GM12878 (cell line): Measurements from ENCODE around the gene DBI. TPM values are rescaled to one million over a fixed set of nuclear protein-coding genes. Genes with fewer than 3 reads are reported as not detected.

Experiments used
- ATAC-seq: fragments of 200-7000 bp; cut with Tn5 transposase; 3 replicates; pipeline ENCODE4 v1.9.1; 2020; ENCODE audit warnings: mild to moderate bottlenecking, moderate library complexity
- BruUV-seq: library from RNA; stranded (reverse); fragments of 400-500 nt; replicated peaks from 2 replicates; lab custom pipeline; 2021; lab: Mats Ljungman, UMichigan
- CTCF ChIA-PET: fragments of 300-600 bp; sonication (Branson Sonifier 250); formaldehyde crosslinking; extraction: SDS; loops from one replicate; lab custom pipeline; 2021; ENCODE audit warnings: inconsistent platforms; lab: Yijun Ruan, JAX
- POLR2A ChIA-PET: fragments of 350-600 bp; formaldehyde crosslinking; extraction: SDS; loops from one replicate; lab custom pipeline; 2021; ENCODE audit warnings: inconsistent platforms; lab: Charles Lee
- RAD21 ChIA-PET: fragments of 300-600 bp; sonication (Branson Sonifier 250); formaldehyde crosslinking; loops from one replicate; lab custom pipeline; 2023; ENCODE audit warnings: antibody characterized with exemption; ENCODE audit not compliant: unreplicated experiment; lab: Charles Lee
- SMC1A ChIA-PET: fragments of 300-600 bp; sonication (Branson Sonifier 250); formaldehyde crosslinking; loops from one replicate; lab custom pipeline; 2023; ENCODE audit not compliant: unreplicated experiment, uncharacterized antibody; lab: Charles Lee
- DNase-seq: peaks from one replicate; pipeline ENCODE4 v3.0.0-alpha.2; 2011; ENCODE audit warnings: low read depth, low spot score
- FAIRE-seq: peaks from 3 replicates; lab custom pipeline; 2011; peaks lifted over from hg19 to GRCh38; lab: Jason Lieb, UNC
- H2AFZ ChIP-seq: 2 replicates; pipeline ENCODE4 v1.6.0; 2011; ENCODE audit warnings: low read depth, low read length, control low read depth; ENCODE audit not compliant: control insufficient read depth
- H3K27ac ChIP-seq: 2 replicates; pipeline ENCODE4 v1.5.1; 2011; ENCODE audit warnings: control low read depth; ENCODE audit not compliant: control insufficient read depth, insufficient read depth
- H3K27me3 ChIP-seq, 2 experiments: replicated peaks in 1 of 2; 2 replicates each; pipeline versions ENCODE4 v1.6.0 to v1.6.1; 2011; ENCODE audit warnings: low read length in 1 of 2; ENCODE audit not compliant: control insufficient read depth in 2 of 2, insufficient read depth in 2 of 2
- H3K36me3 ChIP-seq, 2 experiments: 2 replicates each; pipeline ENCODE4 v1.5.1; 2011; ENCODE audit warnings: low read length in 1 of 2; ENCODE audit not compliant: control insufficient read depth in 2 of 2, insufficient read depth in 2 of 2
- H3K4me1 ChIP-seq: 2 replicates; pipeline ENCODE4 v1.6.1; 2011; ENCODE audit warnings: mild to moderate bottlenecking, low read length, moderate library complexity, mixed read lengths; ENCODE audit not compliant: control insufficient read depth, insufficient read depth
- H3K4me2 ChIP-seq: 2 replicates; pipeline ENCODE4 v1.6.0; 2011; ENCODE audit warnings: control low read depth; ENCODE audit not compliant: control insufficient read depth, insufficient read depth
- H3K4me3 ChIP-seq: fragments of 200-600 bp; sonication (generic); 2 replicates; pipeline ENCODE4 v1.5.1; 2016
- H3K79me2 ChIP-seq: 2 replicates; pipeline ENCODE4 v1.6.0; 2011; ENCODE audit warnings: low read length; ENCODE audit not compliant: control insufficient read depth, insufficient read depth
- H3K9ac ChIP-seq: 2 replicates; pipeline ENCODE4 v1.8.0; 2011; ENCODE audit warnings: low read length, control low read depth, mixed read lengths; ENCODE audit not compliant: control insufficient read depth, insufficient read depth
- H3K9me3 ChIP-seq: replicated peaks from 3 replicates; pipeline ENCODE4 v1.5.1; 2011; ENCODE audit warnings: mild to moderate bottlenecking, low read length; ENCODE audit not compliant: control insufficient read depth, insufficient read depth
- H4K20me1 ChIP-seq: 2 replicates; pipeline ENCODE4 v1.6.0; 2011; ENCODE audit not compliant: control insufficient read depth, insufficient read depth
- ASH2L ChIP-seq: fragments of 300-600, 200-600 bp; sonication (generic); IDR thresholded peaks from 2 replicates; pipeline ENCODE4 v1.6.1; 2017; ENCODE audit warnings: low read depth, mild to moderate bottlenecking, borderline replicate concordance
- BHLHE40 ChIP-seq, 2 experiments: fragments of 450-650 bp in 1 of 2; IDR thresholded peaks; 2 replicates each; pipeline ENCODE4 v1.6.1; 2011 to 2017; ENCODE audit warnings: low read depth in 2 of 2, borderline replicate concordance in 1 of 2, improper control_type of control experiment in 1 of 2, low read length in 1 of 2, mild to moderate bottlenecking in 1 of 2
- CBX3 ChIP-seq: fragments of 200-600 bp; sonication (generic); IDR thresholded peaks from 2 replicates; pipeline ENCODE4 v1.6.1; 2016; ENCODE audit warnings: low read depth, borderline replicate concordance
- CHD4 ChIP-seq: fragments of 200-600 bp; sonication (generic); IDR thresholded peaks from 2 replicates; pipeline ENCODE4 v1.6.1; 2016; ENCODE audit warnings: mild to moderate bottlenecking
- EED ChIP-seq: sonication (generic); IDR thresholded peaks from 2 replicates; pipeline ENCODE4 v1.6.1; 2016; ENCODE audit warnings: antibody characterized with exemption, low read depth
- IKZF1 ChIP-seq: fragments of 450-650 bp; conservative IDR thresholded peaks from 2 replicates; pipeline ENCODE4 v1.6.1; 2017; ENCODE audit warnings: antibody characterized with exemption, mild to moderate bottlenecking
- IKZF2 ChIP-seq, 2 experiments: fragments of 450-650 bp; IDR thresholded peaks; 2 replicates each; pipeline ENCODE4 v1.6.1; 2017; ENCODE audit warnings: mild to moderate bottlenecking in 2 of 2, moderate library complexity in 2 of 2
- WGBS: methylation state at CpG from one replicate; pipeline ENCODE4 v1.1.6; 2016; ENCODE audit warnings: low lambda C conversion rate; ENCODE audit not compliant: insufficient replicate concordance, insufficient coverage; ENCODE audit errors: missing lambda C conversion rate; 5-methylcytosine and 5-hydroxymethylcytosine counted together
- in situ Hi-C: fragments of 300-500 bp; cut with MboI; formaldehyde crosslinking; loops from 9 replicates; pipeline ENCODE4 v1.14.3; 2018; ENCODE audit warnings: mixed read lengths
- intact Hi-C: fragments of 100-400 bp; cut with micrococcal nuclease; formaldehyde crosslinking; loops from one replicate; pipeline ENCODE4 v1.14.2; 2022; ENCODE audit not compliant: unreplicated experiment
- polyA plus RNA-seq, 11 experiments: library from polyadenylated mRNA; depleted of rRNA in 4 of 11; unstranded in 6 of 11; stranded (reverse) in 5 of 11; fragments of >200 nt; fragmentation: Nextera tagmentation in 4 of 11; fragmentation: Illumina TruSeq in 1 of 11; extraction: Ambion mirVana in 4 of 11; extraction: Trizol in 1 of 11; gene quantifications; 1 replicate in 1 of 11; 2 replicates in 10 of 11; pipeline versions ENCODE4 v1.2.1 to v1.2.3, GENCODE V29; 2011 to 2016; ENCODE audit warnings: inconsistent platforms in 2 of 11, missing spikeins in 2 of 11, low read depth in 1 of 11
- total RNA-seq, 4 experiments: library from RNA; depleted of rRNA in 3 of 4; stranded (reverse); fragments of >200 nt in 3 of 4; fragmentation: Illumina TruSeq in 1 of 4; extraction: Trizol in 1 of 4; gene quantifications; 2 replicates each; pipeline versions ENCODE4 v1.2.1 to v1.2.3, GENCODE V29; 2013 to 2021
- TF ChIP-seq, protein P1 (sequence below): fragments of 450-650 bp; IDR thresholded peaks from 2 replicates; pipeline ENCODE4 v1.6.1; 2016; ENCODE audit warnings: mild to moderate bottlenecking
- TF ChIP-seq, protein P2 (sequence below): IDR thresholded peaks from 2 replicates; pipeline ENCODE4 v1.6.1; 2012; ENCODE audit warnings: low read depth, low read length, improper control_type of control experiment

Gene DBI
- total and polyA plus RNA-seq, 10 of the 15 experiments (the other 5 are each of a cell fraction or from before 2014, with no cell fraction given): 248 to 2,567 (median 943) TPM

DNA sequence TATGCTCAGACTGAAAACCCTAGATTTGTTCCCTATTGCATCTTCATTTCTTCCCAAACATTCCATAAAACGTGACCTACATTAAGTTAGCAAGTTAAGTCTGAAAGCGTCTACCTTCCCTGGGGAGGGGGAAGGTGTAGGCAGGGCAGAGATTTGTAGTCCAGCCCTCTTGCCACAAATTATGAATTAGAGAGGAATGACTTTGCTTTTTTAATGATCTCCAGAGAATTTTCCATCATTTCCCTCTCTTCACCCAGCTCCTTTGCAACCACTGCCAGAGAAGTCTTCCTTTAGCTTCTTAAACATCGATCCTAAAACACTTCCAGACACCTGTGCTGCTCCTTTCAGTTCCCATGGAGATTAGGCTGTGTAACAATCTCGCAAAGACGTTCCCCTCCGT lies 1.3 kb upstream of the DBI start:
- H2AFZ ChIP-seq: no peak overlapping the region
- ChIA-PET CTCF (interaction anchor here (0.7 to 4.0 kb wide), 4 partner anchors 11 to 111 kb away, joined by 3 to 31 read pairs (median 6); no protein-coding TSS in a partner anchor), RAD21 (interaction anchor here (0.6 to 2.7 kb wide), 6 partner anchors 8 to 61 kb away, joined by 3 to 21 read pairs (median 3); no protein-coding TSS in a partner anchor), POLR2A (interaction anchor here (0.7 to 9.2 kb wide), 3 partner anchors 12 to 26 kb away, joined by 3 to 138 read pairs (median 3); no protein-coding TSS in a partner anchor), SMC1A (interaction anchor here (0.6 to 9.4 kb wide), 10 partner anchors 13 to 56 kb away, joined by 3 to 120 read pairs (median 4); no protein-coding TSS in a partner anchor)
- peaks cover 23% of the 10 kb centered on the region for H3K4me1 ChIP-seq
- no TSS peak for BruUV-seq
- H3K27me3 ChIP-seq: no peaks in the 10 kb centered on the region
- intact Hi-C loops (no loop called here), in situ Hi-C loops (no loop called here)
- peak overlapping the region; percentile 73 for H3K9ac ChIP-seq
- H3K4me2 ChIP-seq: peak overlapping the region; percentile 44
- peak overlapping the region; percentile 85 for H3K27ac ChIP-seq
- no peak for ATAC-seq
- H3K79me2 ChIP-seq: peaks cover 66% of the 10 kb centered on the region
- 17% methylated on average over 6 of the region's 6 CpGs for WGBS
- FAIRE-seq: no peak
- H3K36me3 ChIP-seq: peaks cover 2 to 8% of the 10 kb centered on the region in 2 experiments
- TF ChIP-seq, protein P1, sequence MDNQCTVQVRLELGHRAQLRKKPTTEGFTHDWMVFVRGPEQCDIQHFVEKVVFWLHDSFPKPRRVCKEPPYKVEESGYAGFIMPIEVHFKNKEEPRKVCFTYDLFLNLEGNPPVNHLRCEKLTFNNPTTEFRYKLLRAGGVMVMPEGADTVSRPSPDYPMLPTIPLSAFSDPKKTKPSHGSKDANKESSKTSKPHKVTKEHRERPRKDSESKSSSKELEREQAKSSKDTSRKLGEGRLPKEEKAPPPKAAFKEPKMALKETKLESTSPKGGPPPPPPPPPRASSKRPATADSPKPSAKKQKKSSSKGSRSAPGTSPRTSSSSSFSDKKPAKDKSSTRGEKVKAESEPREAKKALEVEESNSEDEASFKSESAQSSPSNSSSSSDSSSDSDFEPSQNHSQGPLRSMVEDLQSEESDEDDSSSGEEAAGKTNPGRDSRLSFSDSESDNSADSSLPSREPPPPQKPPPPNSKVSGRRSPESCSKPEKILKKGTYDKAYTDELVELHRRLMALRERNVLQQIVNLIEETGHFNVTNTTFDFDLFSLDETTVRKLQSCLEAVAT: no peak
- peak in 1 of 2 experiments; percentile 16; a peak in 1 of 4 replicates for TF ChIP-seq IKZF2 (IDR thresholded peaks at IDR 0.05)
- peak in 1 of 2 experiments; percentile 26; a peak in 1 of 4 replicates for TF ChIP-seq BHLHE40 (IDR thresholded peaks at IDR 0.05; ENCODE audit: borderline replicate concordance in 1 of 2, low read depth in 2 of 2, low read length in 1 of 2)
- no peak for TF ChIP-seq IKZF1
- TF ChIP-seq EED: no peak
- TF ChIP-seq, protein P2, sequence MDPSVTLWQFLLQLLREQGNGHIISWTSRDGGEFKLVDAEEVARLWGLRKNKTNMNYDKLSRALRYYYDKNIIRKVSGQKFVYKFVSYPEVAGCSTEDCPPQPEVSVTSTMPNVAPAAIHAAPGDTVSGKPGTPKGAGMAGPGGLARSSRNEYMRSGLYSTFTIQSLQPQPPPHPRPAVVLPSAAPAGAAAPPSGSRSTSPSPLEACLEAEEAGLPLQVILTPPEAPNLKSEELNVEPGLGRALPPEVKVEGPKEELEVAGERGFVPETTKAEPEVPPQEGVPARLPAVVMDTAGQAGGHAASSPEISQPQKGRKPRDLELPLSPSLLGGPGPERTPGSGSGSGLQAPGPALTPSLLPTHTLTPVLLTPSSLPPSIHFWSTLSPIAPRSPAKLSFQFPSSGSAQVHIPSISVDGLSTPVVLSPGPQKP: no peak
- no peak for TF ChIP-seq ASH2L
- TF ChIP-seq CBX3: no peak
- TF ChIP-seq CHD4: no peak
- H3K9me3 ChIP-seq: no peaks in the 10 kb centered on the region
- H4K20me1 ChIP-seq: peaks cover 6% of the 10 kb centered on the region; the same call in 1 of the 2 replicates
- peak overlapping the region; percentile 87 for H3K4me3 ChIP-seq
- DNase-seq: no peak
